SIG-M5 (cell line): Measurements from ENCODE around the gene PCBP3.
"Not testable (repeated sequence)": the region's sequence is repeated elsewhere in the genome, so short reads cannot be mapped to it uniquely, and the experiment has no call there.

Experiments
- DNase-seq: peaks from one replicate; lab custom pipeline; 2025; lab: John Stamatoyannopoulos, UW

The PCBP3 gene

GRCh38 chr21:45845770-45846090 lies 202.2 kb downstream of the PCBP3 start:
- no peak for DNase-seq

DNA sequence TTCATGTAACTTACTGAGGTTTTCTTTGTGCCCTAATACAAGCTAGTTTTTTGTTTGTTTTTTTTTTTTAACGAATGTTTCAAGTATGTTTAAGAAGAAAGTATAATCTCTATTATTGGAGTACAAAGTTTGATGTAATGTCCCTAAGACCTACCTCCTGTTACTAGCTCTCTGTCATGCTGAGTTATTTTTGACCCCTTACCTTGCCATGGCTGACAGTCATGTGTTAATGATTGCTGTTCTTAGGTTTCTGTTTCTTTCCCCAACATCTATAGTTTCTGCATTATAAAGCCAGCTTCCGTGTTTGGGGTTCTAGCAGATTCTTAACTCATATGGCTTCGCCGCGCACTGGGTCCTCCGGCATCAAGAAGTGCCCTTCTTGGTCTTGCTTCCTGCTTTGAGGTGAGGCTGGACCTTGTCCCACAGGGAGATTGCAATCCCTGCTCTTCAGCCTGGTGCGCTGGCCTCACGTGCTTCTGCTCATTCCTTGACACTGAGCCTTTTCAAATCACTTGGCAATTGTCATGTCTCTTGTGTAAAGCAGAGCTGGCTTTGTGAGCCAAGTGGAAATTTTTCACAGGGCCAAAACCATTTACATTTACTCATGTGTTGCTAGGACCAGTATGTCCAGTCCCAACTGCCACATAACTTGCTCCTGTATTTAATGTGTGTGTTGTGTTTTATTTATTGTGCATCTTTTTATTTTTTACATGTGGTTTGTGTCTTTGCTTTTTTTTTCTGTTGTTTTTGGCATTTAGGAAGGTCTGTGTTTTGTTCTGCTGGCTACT lies 203.0 kb downstream of the PCBP3 start:
- DNase-seq = no peak

DNA sequence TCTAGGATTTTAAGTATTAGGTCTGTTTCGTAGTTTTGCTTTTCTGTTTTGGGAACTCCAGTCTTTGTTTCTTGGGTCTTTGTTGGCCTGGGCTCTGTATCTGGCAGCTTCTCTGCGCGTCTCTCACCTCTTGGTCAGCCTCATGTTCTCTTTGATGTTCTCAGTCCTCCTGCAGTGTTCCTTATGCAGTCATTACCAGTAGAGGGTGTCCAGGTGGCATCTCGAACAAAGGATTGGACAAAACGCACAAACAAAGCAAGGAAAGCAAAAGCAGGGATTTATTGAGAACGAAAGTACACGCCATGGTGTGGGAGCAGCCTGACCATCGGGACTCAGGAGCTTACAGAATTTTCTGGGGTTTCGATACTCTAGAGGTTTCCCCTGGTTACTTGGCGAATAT lies 204.3 kb downstream of the PCBP3 start:
- no peak for DNase-seq

DNA sequence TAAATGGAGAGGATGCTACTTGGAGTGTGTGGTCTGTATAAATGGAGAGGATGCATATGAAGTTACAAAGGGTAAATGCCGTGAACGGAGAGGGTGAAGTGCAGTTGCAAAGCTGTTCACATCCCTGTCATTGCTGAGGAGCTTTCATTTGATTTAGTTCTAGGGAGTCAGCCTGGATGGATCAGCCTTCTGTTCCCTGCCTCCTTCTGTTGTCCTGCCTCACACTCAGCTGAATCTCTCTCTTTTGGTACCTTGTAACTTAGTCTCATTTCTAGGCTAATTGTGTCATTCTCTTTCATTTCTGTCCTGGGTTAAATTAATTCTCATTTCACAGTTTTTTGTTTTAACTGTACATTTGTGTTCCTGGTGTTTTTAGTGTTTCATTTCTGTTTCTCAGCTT lies 204.8 kb downstream of the PCBP3 start:
- DNase-seq = no peak

DNA sequence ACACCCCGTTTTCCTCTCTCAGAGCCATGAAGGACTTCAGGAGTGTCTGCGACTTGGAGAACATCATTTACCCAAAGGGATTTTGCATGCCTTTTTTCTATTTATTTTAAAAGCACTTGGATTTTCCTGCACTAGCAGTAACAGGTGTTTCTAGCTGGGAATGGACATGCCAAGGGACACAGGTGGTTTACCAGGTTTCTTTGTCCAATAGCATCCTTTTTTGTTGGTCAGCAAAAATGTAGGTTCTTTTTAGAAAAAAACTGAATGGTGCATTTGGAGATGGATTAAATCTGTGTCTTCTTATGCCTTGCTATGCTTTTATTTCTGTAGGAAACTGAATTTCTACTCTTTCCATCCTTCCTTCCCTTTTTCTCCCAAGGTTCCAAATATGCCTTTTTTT lies 205.3 kb downstream of the PCBP3 start:
- DNase-seq = no peak

DNA sequence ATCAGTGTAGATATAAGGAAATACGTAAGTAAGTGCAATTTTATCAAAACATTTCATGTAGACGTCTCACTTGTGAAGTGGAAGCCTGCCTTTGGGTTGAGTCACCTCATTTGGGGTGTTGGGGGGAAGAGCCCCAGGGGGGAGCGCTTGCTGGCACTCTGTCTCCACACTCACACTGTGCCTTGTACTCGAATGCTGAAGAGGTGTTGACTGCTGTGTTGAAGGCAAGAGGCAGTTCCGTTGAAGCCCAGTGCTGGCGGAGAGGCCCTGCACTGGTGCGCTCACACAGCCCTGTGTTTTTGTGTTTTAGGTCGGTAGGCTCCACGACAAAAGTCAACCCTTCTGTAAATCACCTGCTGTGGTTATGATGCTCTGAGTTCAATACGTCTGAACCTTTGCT lies 206.1 kb downstream of the PCBP3 start:
- DNase-seq = no peak

DNA sequence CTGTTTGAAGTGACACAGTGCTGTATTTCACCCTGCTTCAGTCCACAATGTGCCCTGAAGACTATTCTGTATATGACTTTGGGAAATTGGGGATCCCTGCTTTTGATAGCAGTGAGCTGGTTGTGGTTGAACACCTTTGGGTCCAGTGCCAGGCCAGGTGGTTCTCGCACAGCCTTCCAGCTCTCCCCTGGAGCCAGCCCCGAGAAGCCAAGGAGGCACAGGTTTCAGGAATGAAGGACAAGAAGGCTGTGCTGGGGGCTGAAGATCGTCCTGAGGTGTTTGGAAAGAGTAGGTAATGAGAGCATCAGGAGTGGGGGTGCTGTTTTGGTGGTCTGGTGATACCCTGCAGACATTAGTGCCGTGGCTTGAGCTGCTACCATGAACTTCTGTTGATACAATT lies 206.7 kb downstream of the PCBP3 start:
- no peak for DNase-seq

DNA sequence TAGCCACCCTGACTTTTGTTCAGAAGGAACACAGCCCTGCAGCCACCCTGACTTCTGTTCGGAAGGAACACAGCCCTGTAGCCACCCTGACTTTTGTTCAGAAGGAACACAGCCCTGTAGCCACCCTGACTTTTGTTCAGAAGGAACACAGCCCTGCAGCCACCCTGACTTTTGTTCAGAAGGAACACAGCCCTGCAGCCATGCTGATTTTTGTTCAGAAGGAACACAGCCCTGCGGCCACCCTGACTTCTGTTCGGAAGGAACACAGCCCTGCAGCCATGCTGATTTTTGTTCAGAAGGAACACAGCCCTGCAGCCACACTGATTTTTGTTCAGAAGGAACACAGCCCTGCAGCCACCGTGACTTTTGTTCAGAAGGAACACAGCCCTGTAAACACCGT lies 208.9 kb downstream of the PCBP3 start:
- not testable (repeated sequence) for DNase-seq

- DNase-seq = no peak
Observed at GRCh38 chr21:45852886-45853400, 209.4 kb downstream of the PCBP3 start.

- DNase-seq = no peak
Observed at GRCh38 chr21:45853703-45854342, 210.3 kb downstream of the PCBP3 start.

DNA sequence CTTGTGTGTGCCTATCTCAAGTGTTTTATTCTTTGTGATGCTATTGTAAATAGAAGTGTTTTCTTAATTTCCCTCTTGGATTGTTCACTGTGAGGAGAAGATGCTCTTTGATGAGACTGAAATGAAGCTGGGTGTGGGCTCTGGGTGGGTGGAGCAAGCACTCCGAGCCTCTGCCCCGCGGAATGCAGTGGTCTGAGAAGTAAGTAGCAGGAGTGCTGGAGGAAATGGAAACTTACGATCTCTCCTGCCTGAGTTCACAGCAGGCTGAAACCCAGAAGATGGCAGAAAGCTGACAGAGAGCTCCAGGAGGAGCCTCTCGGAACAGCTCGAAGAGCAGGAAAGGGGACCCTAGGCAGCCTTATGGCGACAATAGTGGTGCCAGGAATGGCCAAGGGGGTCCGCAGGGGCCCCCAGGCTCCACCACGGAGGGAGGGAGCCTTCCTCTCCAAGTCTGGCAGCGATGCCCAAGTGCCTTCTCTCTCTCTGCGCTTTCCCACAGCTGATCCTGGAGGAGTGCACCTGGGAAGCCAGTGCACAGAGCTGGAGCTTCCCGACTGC lies 211.2 kb downstream of the PCBP3 start:
- DNase-seq = no peak

DNA sequence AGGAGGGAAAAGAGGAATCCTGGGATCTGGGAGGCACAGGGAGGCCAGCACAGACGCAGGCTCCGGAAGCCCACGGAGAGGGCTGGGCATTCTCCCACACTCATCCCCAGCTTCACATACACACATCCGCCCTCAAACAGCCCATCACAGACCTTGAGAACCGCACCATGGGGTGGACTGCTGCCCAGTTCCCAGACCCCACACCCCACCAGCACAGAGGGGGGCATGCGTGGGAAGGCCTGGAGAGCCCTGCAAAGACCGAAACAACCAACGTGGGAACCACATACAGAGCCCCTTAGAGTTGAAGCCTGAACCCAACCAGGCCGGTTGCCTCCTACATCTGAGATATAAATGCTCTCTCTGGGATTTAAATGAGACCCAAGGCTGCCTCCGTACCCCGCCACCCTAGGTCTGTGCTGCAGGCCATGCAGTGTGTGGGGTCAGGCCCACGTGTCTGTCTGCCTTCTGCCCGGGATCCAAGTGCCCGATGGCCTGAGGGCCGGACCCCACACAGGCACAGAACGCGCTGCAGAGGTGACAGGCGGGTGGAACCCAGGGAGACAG lies 211.8 kb downstream of the PCBP3 start:
- no peak for DNase-seq

GRCh38 chr21:45856442-45856841 lies 212.9 kb downstream of the PCBP3 start:
- DNase-seq = no peak

- DNase-seq = no peak
Observed at GRCh38 chr21:45856906-45857305, 213.4 kb downstream of the PCBP3 start.

DNA sequence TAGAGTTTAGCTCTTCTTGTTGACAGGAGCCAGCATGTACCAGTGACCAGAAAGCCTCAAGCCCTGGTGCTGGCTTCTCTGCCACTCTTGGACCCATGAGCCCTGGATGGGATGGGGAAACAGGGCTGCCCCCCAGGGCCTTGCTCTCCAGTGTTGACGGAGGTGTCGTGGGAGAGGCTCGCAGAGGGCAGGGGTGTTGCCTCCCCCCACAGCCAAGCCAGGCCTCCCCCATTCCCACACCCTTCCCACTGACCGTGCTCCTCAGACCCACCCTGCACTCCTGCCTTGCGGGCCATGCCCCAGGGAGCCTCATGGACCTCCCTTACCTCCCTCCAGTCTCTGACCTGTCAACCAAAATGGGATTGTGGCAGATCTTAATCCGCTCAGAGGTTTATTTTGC lies 214.2 kb downstream of the PCBP3 start:
- no peak for DNase-seq

- no peak for DNase-seq
Observed at GRCh38 chr21:45858180-45858579, 214.7 kb downstream of the PCBP3 start.

DNA sequence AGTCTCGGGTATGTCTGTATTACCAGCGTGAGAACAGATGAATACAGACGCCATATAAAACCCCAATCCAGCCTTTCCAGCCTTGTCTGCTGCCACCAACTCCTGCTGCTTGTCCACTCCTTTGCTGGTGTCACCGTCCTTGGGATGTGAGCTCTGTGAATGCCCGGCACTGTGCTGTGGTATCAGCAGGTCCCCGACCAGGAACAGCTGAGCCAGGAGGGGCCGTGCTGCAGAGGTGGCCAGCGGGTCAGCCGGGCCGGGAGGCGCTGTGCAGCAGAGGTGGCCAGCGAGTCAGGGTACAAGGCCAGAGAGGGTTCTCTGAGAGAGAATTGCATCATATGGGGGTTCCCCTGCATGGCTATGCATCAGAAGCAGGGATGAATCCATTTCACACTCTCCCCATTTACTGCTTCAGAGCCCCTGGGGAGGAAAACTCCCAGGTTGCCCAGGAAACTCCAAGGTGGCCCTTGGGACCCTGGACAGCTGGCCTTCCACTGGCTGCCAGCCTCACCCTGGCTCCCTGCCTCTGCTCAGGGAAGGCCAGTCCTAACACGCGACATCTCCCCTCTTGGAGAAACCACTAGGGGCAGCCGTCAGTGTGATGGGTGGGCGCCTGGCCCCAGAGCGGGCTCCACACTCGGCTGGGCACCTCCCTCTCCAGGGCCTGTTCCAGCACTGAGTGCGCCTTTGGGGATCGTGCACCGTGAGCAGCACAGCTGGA lies 215.7 kb downstream of the PCBP3 start:
- no peak for DNase-seq

DNA sequence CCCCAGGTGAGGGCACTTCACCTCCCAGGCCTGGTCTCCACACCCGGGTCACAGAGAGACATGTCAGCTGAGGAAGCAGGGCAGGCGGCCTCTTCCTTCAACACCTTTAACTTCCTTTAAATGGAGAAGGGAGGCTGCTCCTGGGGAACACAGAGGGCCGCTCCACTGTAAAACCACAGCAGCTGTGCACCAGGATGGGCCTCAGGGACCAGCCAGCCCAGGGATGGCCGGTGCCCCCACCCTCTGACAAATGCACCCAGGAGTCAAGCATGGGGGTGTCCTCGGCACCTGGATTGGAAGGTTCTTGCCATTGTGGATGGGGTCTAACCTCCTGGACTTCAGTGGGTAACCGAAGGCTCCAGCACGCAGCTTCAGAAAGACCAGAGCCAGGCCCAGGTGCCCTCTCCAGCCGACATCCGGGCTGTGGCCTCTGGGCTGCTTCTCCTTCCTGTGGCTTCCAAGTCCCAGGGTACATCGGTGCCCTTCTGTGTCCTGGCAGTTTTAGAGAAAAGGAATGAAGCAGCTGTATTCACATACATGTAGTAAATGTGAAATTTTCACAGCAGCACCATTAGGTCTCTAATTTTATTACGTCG lies 216.3 kb downstream of the PCBP3 start:
- DNase-seq = no peak

DNA sequence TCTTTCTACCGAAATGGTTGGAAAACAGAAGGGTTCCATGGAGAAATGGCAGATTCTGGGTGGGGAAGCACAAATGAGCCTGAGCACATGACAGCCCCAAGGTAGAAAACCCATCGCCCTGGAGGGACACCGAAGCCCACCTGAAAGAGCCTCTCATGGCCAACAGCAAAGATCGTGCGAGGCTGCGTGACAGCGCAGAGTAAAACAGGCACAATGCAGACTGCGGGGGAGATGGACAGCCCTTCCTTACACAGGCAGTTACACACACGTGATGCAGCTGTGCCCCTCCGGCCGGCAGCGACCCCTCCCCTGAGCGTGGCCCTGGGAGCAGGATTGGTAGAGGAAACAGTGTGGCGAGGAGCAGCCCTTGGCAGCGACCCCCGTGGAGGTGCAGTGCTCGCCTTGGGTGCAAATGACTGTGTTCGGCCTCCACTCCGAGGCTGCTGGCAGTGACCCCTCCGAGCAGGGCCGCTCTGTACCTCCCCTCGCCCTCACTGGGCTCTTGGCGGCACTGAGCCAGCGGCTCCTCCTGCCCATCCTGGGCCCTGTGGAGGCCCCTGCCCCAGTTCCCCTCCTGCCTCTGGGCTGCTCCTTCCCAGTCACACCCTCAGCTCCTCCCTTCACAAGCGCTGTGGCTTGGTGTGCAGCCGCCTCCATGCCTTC lies 217.1 kb downstream of the PCBP3 start:
- DNase-seq = no peak

DNA sequence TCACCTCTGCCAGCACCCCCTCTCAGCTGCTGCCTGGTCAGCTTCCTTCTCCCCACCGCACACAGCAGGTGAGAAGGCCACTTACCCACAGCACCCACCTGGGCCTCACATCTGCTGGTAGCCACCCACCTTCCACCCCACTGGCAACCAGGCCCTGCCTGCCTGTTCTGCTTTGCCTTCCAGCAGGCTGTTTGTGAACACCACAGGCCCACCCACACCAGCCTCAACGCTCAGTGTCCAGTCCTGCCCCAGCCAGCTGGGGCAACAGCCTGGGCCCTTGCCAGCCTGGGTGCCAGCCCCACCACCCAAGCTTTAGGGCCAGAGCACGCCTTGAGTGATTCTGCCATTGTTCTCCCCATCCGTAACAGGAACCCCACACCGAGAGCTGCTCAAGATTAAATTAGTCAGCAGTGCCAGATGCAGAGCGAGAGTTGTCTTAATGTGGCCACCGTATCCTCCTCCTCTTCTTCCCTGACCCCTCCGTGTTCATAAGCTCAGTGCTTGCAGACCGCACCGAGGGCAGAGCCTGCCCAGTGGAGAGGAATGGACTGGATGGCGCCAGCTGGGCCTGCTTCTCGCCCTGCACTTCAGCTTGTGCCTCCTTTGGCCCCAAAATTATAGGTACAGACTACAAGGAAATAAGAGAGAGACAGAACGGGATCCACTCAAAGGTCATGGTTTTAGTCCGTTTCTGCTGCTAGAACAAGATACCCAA lies 217.8 kb downstream of the PCBP3 start:
- no peak for DNase-seq
